ENCODE results near the gene CCNDBP1.
A peak's percentile ranks its signal among the peaks of the same experiment; 100 is the strongest.
"Not testable (repeated sequence)": the region's sequence is repeated elsewhere in the genome, so short reads cannot be mapped to it uniquely, and the experiment has no call there.

The CCNDBP1 gene

GRCh38 chr15:43194795-43195194 lies 9.6 kb downstream of the CCNDBP1 start:
- no peak for DNase-seq

DNA sequence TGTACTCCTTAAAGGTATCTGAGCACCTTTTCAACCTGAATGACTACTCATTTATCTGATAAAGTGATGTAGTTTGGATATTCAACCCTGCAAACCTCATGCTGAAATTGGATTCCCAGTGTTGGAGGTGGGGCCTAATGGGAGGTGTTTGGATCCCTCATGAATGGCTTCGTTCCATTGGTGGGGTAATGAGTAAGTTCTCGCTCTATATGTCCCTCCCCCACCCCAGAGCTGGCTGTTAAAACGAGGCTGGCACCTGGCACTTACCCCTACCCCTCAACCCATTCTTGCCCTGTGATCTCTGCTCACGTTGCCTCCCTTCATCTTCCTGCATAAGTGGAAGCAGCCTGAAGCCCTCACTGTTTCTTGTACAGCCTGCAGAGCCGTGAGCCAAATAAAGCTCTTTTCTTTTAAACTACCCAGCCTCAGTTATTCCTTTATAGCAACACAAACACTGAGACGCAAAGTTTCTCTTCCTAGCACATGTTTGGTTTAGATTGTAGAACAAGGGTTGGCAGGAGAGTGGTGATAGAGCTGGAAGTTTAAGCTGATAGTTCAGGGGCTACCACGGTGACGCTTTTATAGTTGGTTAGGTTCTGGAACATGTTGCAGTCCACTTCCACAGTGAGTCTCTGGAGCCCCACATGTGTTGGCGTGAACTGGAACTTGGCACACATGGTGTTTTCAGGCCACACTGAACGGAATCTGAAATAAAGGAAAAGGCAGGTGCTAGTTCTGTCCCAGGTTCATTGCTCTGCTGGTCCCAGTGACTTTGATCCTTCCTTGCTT lies 11.8 kb downstream of the CCNDBP1 start:
- DNase-seq: no peak

DNA sequence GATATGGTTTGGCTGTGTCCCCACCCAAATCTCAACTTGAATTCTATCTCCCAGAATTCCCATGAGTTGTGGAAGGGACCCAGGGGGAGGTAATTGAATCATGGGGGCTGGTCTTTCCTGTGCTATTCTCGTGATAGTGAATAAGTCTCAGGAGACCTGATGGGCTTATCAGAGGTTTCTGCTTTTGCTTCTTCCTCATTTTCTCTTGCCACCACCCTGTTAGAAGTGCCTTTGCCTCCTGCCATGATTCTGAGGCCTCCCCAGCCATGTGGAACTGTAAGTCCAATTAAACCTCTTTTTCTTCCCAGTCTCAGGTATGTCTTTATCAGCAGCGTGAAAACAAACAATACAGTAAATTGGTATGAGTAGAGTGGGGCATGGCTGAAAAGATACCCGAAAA lies 12.6 kb downstream of the CCNDBP1 start:
- not testable (repeated sequence) for DNase-seq

- DNase-seq: not testable (repeated sequence)
Measured at GRCh38 chr15:43198556-43198955, 13.4 kb downstream of the CCNDBP1 start.

- DNase-seq: no peak
Measured at GRCh38 chr15:43198992-43199391, 13.8 kb downstream of the CCNDBP1 start.

DNA sequence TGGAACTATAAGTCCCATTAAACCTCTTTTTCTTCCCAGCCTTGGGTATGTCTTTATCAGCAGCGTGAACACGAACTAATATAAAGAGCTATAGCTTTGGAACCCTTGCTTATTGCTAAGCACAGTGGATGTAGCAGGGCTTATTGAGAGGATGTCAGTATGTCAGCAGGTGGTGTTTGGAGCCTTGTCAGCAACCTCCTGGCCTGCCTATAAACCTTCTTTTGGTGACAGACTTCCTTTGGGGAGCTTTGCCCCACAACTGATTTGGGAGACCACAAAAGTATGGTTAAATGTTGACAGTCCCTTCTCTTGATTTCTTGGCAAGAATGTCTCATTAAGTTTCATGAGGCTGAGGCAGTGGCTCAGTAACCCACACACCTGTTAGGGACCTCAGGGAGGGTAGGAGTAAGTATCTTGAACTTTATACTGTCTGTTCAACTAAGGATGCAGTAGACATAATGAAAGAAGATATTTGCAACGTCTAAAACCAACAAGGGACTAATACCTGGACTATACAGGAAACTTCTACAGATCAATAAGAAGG lies 14.8 kb downstream of the CCNDBP1 start:
- DNase-seq: no peak

GRCh38 chr15:43204016-43204901 lies 19.1 kb downstream of the CCNDBP1 start:
- DNase-seq: peak in 1 of 2 experiments; percentile 41

DNA sequence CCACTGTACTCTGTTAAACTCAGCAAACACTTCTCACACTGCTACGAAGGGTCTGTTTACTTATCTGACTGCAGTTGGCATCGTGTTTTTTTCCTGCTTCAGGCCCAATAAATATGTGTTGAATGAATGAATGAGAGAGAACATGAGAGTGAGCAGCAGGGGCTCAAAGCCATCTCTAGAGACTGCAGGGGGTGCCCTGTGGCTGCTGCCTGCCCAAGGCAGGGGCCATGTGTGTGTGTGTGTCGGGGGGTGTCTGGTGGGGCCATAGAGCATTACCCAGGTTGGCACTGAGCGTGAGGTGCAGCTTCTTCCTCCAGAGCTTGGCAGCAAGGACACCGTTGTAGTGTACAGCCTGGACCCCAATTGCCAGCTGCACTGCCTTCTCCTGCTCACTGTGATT lies 20.9 kb downstream of the CCNDBP1 start:
- no peak for DNase-seq

GRCh38 chr15:43207024-43207423 lies 21.8 kb downstream of the CCNDBP1 start:
- no peak for DNase-seq

GRCh38 chr15:43208052-43209002 lies 23.1 kb downstream of the CCNDBP1 start:
- DNase-seq: no peak

DNA sequence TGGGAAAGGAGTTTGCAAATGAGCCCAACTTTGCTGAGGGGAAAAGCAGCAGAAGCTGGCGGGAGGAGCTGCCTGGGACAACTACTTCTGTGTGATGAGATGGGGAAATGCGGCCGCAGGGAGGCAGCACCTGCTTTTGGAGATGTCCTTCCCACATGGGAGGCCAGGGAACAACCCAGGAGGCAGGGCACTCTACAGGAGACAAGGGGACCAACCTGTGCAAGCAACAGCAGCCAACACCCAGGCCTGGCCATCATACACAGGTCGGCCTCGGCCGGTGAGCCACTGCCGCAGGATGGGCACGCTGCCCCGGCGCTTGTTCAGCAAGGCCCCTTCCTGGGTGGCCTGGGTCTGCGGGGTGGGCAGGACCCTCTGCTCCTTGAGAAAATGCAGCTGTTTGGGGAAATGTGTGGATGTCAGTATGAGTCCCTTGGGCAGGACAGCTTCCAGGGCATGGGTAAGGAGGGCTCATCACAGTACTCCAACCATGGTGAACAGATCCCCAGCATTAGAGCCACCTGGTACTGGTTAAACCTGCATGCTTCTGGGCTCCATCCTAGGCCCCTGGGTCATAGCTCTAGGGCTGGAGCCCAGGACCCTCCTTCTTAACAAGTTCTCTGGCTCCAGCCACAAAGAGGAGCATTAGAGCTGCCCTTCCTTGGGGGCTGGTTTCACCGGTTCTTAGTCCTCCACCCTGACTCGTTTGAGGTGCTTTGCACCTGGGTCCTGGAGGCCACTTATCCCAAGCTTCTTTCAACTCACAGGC lies 24.0 kb downstream of the CCNDBP1 start:
- DNase-seq: peak; percentile 8 to 24

- DNase-seq: no peak
Measured at GRCh38 chr15:43210172-43210745, 25.1 kb downstream of the CCNDBP1 start.

DNA sequence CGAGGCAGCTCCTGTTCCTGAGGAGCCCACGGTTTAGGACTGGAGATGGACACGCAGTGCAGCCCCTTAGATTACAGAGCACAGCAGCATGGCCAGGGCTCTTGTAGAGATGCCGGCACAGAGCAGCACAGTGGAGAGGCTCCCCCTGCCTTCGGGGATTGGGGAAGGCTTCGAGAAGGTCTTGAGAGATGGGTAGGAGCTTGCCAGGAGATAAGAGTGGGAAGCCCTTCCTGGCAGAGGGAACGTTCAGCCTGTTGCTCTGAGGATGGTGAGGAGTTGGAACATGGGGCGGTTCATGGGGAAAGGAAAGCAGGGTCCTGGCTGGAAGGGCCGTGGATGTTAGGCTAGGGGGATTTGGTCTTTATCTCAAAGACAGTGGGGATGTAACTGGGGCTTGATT lies 25.6 kb downstream of the CCNDBP1 start:
- DNase-seq: no peak

GRCh38 chr15:43211224-43211735 lies 26.1 kb downstream of the CCNDBP1 start:
- no peak for DNase-seq

- no peak for DNase-seq
Measured at GRCh38 chr15:43212299-43212698, 27.1 kb downstream of the CCNDBP1 start.

DNA sequence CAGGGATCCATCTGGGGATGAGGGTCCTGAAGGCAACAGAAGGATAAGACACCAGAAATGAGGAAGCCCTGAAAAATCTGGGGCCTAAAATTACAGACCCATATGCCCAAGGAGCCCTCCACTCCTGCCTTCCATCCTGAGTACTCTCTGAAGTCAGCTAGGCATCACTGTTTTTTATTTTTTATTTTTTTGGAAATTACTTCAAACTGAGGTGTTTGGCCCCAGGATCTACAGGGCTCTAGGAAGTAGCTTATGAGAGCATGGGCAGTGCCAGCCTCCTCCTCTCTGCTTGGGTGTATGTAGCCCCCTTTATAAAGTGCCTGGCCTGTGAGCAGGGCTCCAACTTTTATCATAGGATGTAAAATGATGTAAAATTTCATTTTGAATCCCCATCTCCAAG lies 27.7 kb downstream of the CCNDBP1 start:
- DNase-seq: no peak

- no peak for DNase-seq
Measured at GRCh38 chr15:43213466-43213865, 28.3 kb downstream of the CCNDBP1 start.

DNA sequence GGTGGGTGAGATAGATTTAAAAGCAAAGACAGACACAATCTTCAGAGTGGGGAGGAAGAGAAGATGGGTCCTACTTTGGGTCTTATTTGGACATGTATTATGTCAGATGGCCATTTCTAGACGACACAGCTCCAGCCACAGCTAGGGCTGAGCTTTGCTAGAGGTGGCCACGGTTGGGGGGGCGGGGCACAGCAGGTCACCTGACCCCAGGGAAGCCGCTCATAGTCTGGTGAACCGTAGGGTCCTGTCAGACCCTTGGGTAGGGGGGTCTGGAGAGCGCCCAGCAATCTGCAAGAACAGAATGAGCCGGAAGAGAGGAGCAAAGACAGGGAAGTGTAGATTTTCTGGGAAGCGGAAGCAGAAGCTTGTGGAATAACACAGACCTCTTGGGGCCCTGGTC lies 29.0 kb downstream of the CCNDBP1 start:
- no peak for DNase-seq

DNA sequence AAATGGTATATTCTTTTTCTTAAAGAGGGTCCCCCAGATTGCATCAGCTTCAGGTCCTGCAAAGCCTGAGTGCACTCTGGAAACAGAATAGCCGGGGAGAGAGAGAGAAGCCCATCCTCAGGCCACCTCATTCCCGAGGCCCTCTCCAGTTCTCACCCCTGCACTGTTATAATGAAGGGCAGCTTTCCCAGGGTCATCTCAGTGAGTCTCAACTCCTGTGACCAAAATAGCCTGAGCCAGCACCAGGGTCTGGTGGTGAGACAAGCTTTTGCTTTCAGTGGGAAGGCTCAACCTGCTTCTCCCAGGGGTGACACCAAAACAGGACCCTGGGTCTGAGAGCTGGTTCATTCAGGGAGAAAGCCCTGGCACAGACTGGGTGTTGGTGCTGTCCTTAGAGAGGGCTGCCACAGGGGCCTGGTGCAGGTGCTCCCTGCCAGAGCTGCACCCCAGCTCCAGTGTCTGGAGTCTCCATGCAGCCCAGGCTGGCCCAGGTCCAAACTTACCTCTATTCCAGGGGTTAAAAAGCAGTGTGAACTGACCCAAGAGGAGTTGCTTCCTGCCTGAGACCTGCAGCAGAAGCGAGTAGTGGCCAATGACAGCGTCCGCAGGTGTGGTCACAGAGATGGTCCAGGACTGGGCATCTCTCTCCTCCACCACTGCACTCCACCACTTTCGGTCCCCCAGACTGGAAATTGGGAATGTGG lies 29.5 kb downstream of the CCNDBP1 start:
- DNase-seq: no peak

GRCh38 chr15:43215961-43216360 lies 30.8 kb downstream of the CCNDBP1 start:
- DNase-seq: no peak
